HG02852 (cell line): ENCODE measurements around the gene MBLAC1.

ENCODE experiments used
- ATAC-seq: cut with Tn5 transposase; IDR thresholded peaks from one replicate; pipeline ENCODE4 v1.9.1; 2021; ENCODE audit warnings: mild to moderate bottlenecking, moderate library complexity; ENCODE audit not compliant: unreplicated experiment

MBLAC1 gene

GRCh38 chr7:100095289-100095688 lies 31.5 kb upstream of the MBLAC1 start:
- no peak for ATAC-seq

- no peak for ATAC-seq
Measured at GRCh38 chr7:100095704-100096103, 31.1 kb upstream of the MBLAC1 start.

DNA sequence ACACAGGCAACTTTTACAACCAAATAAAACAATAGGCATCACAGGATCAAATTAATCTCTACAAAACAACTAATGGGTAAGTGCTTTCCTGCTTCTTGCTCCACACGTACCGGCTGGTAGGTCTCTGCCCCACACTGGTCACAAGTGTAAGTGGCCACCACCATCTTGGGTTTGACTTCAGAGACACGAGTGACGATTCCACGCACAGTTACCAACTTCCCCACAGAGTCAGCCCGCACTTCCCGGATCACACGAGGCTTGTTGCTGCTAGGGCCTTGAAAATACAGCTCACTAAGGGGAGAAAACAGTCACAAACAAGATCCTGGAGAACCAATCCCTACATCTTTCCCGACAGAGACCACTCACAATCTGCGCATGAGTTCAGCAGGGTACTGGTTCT lies 27.9 kb upstream of the MBLAC1 start:
- no peak for ATAC-seq

GRCh38 chr7:100099452-100099851 lies 27.3 kb upstream of the MBLAC1 start:
- no peak for ATAC-seq

DNA sequence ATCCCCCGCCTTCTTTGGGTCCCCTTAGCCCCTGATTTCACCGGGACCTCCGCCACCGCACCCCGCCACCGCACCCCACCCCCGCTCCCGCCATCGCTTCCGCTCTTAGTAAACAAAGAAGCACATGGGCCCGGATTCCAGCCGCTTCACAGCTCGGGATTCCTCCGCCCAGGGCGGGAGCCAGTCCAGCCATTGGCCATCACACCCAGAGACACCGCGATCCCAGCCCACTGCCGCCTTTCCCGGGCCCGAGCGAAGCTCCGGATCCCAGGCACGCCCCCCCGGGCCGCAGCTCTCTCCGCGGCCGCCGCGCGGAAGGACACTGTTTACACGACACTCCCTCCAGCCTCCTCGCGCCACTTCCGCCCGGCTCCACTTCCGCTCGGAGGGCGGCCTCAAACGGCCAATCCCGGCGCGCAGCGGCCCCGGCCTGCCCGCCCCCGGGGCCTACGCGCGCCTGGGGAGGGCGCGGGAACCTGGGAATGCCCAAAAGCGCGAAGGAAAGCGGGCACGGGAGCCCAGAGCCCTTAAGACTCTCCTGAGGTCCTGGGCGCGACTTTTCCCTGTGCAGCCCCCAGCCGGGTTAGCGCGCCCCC lies 26.2 kb upstream of the MBLAC1 start:
- ATAC-seq = peak; percentile 63

DNA sequence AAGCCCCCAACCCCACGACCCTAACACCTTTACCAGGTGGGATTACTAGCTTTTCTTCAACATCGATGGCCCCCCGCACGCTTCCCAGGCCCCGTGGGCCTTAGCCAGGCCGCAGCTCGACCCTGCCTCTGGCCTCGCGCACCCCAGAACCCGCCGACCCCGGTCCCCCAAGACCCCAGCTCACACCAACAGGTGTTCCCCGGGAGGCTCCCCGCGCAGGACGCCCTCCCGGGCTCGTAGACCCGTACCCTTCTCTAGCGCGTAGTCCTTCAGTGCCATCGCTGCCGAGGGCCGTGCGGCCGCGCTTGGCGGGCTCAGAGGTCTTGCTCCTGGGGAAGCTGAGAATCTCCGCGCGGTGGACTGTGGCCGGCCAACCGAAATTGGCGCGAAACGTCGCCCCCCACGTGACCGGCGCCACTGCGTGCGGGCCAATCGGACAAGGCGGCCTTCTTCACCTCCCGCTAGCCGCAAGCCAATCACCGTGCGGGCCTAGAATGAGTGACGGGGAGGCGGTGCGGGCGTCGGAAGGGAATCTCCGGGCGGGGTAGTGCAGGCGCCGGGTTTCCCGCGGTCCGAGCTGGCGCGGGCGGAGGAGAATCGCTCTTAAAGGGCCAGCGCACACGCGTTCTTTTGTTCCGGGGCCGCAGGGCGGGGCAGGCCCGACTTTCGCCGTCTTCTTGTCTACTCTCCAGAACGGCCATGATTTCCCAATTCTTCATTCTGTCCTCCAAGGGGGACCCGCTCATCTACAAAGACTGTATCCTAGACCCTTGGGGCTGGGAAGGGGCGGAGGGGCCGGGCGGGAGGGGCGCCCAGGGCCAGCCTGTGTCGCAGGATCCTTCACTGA lies 25.5 kb upstream of the MBLAC1 start, which contains the start of the genes AP4M1 and MCM7:
TSS of gene AP4M1 (plus strand) at position 628 of the 847 bp plus-strand sequence. CDS start at position 700, 72 bp downstream.
TSS of gene MCM7 (minus strand) at position 382 of the 847 bp plus-strand sequence. CDS start at position 279, 103 bp downstream.
- peak; percentile 83 for ATAC-seq

DNA sequence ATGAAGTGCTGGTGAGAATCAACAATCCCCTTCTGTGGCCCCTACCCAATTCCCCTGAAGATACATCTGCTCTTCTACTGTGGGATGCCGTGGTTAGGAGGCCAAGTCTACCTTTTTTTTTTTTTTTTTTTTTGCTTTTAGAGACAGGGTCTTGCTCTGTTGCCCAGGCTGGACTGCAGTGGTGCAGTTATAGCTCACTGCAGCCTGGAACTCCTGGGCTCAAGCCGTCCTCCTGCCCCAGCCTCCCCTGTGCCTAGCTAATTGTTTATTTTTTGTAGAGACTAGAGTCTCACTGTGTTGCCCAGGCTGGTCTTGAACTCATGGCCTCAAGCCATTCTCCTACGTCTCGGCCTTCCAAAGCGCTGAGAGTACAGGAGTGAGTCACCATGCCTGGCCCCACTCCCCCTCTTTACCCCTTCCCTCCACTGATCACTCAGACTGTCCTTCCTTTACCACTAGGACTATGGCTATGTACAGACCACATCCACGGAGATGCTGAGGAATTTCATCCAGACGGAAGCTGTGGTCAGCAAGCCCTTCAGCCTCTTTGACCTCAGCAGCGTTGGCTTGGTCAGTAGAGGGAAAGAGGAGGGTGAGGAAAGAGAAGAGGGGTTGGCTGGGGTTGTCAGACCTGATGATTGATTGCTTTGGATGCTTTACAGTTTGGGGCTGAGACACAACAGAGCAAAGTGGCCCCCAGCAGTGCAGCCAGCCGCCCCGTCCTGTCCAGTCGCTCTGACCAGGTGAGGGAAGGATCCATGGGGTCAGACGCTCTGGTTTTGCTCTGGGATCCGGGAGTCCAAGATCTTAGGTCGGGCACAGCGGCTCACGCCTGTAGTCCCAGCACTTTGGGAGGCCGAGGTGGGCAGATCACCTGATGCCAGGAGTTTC lies 23.6 kb upstream of the MBLAC1 start:
- no peak for ATAC-seq

- no peak for ATAC-seq
Measured at GRCh38 chr7:100105534-100105933, 21.2 kb upstream of the MBLAC1 start.

DNA sequence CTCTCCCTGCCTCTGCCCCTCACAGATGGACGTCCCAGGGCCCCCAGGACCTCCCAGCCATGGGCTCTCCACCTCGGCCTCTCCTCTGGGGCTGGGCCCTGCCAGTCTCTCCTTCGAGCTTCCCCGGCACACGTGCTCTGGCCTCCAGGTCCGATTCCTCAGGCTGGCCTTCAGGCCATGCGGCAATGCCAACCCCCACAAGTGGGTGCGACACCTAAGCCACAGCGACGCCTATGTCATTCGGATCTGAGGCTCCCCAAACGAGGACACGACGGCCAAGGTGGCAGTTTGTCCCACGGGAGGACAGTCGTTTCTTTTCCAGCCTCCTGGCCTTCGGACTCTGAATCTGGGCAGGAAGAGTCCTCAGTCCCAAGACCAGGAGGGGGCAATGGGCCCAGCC lies 20.1 kb upstream of the MBLAC1 start:
- ATAC-seq = no peak

DNA sequence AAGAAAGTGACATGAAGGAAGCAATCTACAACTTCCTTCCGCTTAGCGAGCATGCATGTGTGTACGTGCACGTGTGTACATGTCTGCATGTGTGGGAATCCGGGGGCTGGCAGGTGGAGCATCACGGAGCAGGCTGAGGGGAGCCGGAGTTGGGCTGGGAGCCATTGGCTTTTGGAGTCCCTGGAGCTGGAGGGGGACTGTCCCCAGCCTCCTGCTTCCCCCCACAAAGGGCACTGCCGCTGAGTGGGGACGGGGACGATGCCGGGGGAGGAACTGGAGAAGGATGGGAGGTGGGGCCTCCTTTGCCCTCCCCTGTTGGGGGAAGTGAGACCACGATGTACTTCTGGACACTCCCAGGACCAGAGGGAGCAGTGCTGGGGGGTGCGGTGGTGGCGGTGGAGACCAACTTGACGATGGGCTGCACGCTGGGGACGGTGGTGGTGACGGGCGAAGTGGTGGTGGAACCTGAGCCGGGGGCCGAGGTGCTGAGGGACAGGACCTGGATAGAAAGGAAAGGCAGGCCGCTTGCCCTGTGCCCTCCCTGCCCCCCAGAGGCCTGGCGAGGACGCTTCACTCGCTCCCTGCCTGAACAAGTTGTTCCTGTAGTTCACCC lies 19.5 kb upstream of the MBLAC1 start:
- ATAC-seq = no peak

DNA sequence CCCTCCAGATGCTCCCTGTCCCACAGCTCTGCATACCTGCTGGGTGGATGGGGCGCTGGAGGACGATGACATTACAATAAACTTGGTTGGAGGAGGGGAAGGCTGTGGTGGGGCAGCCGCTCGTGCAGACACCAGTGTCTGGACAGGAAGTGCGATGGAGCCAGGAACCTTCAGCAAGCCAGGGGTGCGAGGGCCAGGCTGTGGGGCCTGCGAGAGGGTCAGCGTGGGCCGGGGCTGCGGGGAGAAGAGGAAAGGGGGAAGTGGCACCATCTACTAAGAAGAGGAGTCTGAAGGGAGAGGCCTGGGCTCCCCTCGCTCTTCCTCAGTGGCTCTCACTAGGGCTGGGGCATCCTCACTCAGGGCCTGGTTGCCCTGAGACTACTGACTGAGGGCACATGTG lies 18.9 kb upstream of the MBLAC1 start:
- ATAC-seq = no peak

- ATAC-seq = no peak
Measured at GRCh38 chr7:100109521-100110163, 17.1 kb upstream of the MBLAC1 start.

GRCh38 chr7:100111156-100111555 lies 15.6 kb upstream of the MBLAC1 start:
- ATAC-seq = no peak

DNA sequence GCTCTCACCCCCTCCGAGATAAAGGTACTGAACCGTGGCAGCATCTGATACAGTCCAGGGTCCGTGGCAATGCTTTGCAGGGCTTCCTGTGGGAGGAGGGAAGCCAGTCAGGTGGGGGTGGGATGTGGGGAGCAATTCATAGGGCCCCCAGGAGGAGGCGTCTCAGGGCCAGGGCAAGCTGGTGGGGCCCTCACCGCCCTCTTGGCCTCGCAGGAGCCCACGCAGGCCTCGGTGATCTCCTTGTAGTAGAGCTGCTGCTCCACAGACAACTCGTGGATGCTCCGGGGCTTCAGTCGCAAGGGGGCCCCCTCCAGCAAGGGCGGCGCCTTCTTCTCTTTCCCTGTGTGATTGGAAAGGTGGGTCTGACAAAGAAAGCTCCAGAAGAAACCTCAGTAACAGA lies 14.9 kb upstream of the MBLAC1 start:
- ATAC-seq = no peak

DNA sequence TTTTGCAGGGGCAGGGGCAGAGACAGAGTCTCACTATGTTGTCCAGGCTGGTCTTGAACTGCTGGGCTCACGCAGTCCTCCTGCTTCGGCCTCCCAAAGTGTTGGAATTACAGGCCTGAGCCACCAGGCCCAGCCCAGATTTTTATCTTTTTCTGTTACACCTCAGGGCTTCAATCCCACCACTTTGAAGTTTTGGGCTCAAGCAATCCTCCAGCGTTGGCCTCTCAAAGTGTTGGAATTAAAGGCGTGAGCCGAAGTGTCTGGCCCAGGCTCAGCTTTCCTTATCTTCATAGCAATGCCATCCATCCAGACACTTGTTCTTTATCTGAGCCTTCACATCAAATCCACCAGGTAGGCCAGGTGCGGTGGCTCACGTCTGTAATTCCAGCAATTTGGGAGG lies 11.7 kb upstream of the MBLAC1 start:
- ATAC-seq = no peak

DNA sequence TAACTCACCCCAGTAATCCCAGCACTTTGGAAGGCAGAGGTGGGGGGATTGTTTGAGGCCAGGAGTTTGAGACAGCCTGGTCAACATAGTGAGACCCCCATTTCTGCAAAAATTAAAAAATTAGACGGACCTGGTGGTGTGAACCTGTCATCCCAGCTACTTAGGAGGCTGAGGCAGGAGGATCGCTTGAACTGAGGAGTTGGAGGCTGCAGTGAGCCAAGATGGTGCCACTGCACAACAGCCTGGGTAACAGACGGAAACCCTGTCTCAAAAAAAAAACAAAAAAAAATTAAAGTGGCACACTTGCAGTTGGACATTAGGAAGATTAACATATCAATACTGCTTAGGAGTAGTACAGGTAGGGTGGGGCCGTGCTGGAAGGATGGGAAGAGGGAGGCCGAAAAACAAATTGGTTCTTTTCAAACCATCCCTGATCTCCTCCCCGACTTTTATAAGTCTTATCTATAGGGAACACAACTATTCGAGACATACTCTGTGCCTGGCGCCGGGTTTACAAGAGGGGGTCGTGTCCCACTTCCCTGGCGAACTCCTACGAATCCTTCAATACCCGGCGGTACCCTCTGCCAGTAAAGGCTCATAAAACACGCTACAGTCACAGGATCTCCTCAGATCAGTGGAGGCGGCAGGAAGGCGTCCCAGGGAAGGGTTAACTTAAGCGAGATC lies 8.2 kb upstream of the MBLAC1 start:
- ATAC-seq = no peak

- peak; percentile 66 for ATAC-seq
Measured at GRCh38 chr7:100119072-100119969, 7.4 kb upstream of the MBLAC1 start, which contains the start of the genes CNPY4 and TAF6. Gene CNPY4 (plus strand): TSS chr7:100119634. CDS start chr7:100119745, 111 bp downstream. Gene TAF6 (minus strand): TSS chr7:100119358. CDS start chr7:100114209, 5,149 bp downstream.

DNA sequence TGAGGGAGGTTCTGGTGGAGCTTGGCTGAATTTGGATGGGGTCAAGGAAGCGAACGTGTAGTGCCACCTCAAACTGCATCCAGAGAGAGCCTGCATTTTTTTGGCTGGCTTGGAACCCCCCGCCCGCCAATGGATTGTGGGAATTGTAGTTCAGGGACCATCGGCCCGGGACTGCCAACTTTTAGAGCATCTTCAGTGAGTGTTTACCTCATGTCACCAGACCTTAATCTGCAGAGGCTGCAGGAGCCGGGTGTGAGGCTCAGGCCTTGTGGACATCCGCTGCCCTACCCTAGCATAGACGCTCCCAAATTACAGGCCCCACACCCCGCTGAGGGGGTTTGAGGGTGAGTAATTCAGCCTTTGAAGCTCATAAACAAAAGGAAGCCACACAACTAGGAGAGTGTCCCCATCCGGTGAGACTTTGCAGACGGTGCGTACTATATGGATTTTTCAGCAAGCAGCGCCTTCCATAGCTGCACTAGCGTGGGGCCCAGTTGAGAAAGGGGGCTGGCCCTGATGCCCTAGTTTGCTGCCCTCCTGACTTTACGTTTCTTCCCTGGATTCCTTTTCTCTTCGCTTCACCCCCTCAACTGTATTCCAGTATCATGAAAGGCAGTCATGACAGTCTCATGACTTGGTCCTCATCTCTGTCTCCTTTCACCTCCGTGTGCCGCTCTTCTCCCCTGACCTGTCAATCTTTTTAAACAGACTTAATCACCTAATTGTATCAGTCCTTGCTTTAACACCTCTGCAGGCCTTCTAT lies 6.6 kb upstream of the MBLAC1 start:
- ATAC-seq = peak; percentile 39
